Measurements from ENCODE around the gene B4GAT1. TPM values are rescaled to one million over a fixed set of nuclear protein-coding genes. Genes with fewer than 3 reads are reported as not detected.
A peak's percentile ranks its signal among the peaks of the same experiment; 100 is the strongest.

B4GAT1 gene
- total and polyA plus RNA-seq, 9 of the 15 experiments (the other 6 are each of a cell fraction or from before 2014, with no cell fraction given): 0.86 to 9.5 (median 3.8) TPM

- in situ Hi-C loops (cut with MboI): no loop called here
- no peaks in the 10 kb centered on the region for H3K9me1 ChIP-seq (ENCODE audit: control insufficient read depth, insufficient read depth, low read length)
- H3K4me2 ChIP-seq (ENCODE audit: insufficient read depth, low read length): no peak overlapping the region
- DNase-seq (ENCODE audit: extremely low read depth in 1 of 4, low spot score in 3 of 4): no peak
- CTCF ChIA-PET (ENCODE audit: low intra/inter-chr PET ratio): no interaction called here
- ATAC-seq: no peak
- no TSS peak for BruUV-seq (replicated peaks)
- no peak overlapping the region for H3K27ac ChIP-seq (ENCODE audit: extremely low read depth, low read depth, low read length)
- H2AFZ ChIP-seq (ENCODE audit: low read depth, low read length): no peak overlapping the region
- H3K36me3 ChIP-seq (ENCODE audit: control insufficient read depth, insufficient read depth, low read length): peaks cover 61% of the 10 kb centered on the region; the same call in 2 of the 3 replicates
- peaks cover 3% of the 10 kb centered on the region; the same call in 1 of the 2 replicates for H4K20me1 ChIP-seq (replicated peaks; ENCODE audit: control insufficient read depth, insufficient read depth, low read length)
- intact Hi-C loops (cut with micrococcal nuclease): no loop called here
- H3K79me2 ChIP-seq (ENCODE audit: control insufficient read depth, insufficient read depth, low read length): peaks cover 18% of the 10 kb centered on the region
- no peak for TF ChIP-seq ZNF274 (IDR thresholded peaks at IDR 0.05; ENCODE audit: borderline replicate concordance, low read depth, low read length)
- TF ChIP-seq RBFOX2 (IDR thresholded peaks at IDR 0.05; ENCODE audit: low read depth, low read length): peak; percentile 44
- no peak overlapping the region for H3K4me3 ChIP-seq
- no peak for FAIRE-seq
- POLR2A ChIA-PET: interaction anchor here (0.6 to 1.7 kb wide), 3 partner anchors 8 to 52 kb away, joined by 3 to 6 read pairs (median 6); partner anchors contain the start of gene YIF1A
- H3K4me1 ChIP-seq (replicated peaks in 1 of 2; ENCODE audit: control insufficient read depth in 2 of 2, insufficient read depth in 2 of 2, low read length in 2 of 2): peaks cover 21 to 30% of the 10 kb centered on the region in 2 experiments
- no peaks in the 10 kb centered on the region for H3K27me3 ChIP-seq (ENCODE audit: control insufficient read depth in 2 of 2, insufficient read depth in 2 of 2, low read length in 2 of 2)
- peak overlapping the region in 1 of 2 experiments; percentile 28; a peak in 1 of 4 replicates for H3K9ac ChIP-seq (ENCODE audit: insufficient read depth in 1 of 2, low read depth in 2 of 2, low read length in 2 of 2)
- no peaks in the 10 kb centered on the region for H3K9me3 ChIP-seq (replicated peaks; ENCODE audit: control insufficient read depth, insufficient read depth, low read depth, low read length)
- WGBS (ENCODE audit: insufficient coverage, low coverage, missing lambda C conversion rate): 90% methylated on average over 24 of the region's 28 CpGs
Observed at GRCh38 chr11:66340596-66341501, 6.6 kb downstream of the B4GAT1 start.
